Central memory CD8-positive, alpha-beta T cell (primary cell): Measurements from ENCODE around the gene WDR4.
"Not testable (repeated sequence)": the region's sequence is repeated elsewhere in the genome, so short reads cannot be mapped to it uniquely, and the experiment has no call there.

ENCODE experiments used
- ATAC-seq: fragments of 150-1000 bp; cut with Tn5 transposase; replicated peaks from 2 replicates; pipeline ENCODE4 v1.10.0; 2022; ENCODE audit warnings: mild to moderate bottlenecking, moderate FRiP score, moderate number of reproducible peaks; ENCODE audit not compliant: poor library complexity, severe bottlenecking; ENCODE audit errors: extremely low read depth
- DNase-seq, 2 donors: peaks; one replicate each; pipeline ENCODE4 v3.0.0; 2021; ENCODE audit warnings: low spot score in 2 of 2
- H3K27ac Mint-ChIP-seq: one replicate; pipeline ENCODE4 v1.8.0; 2022; ENCODE audit warnings: low read depth, mild to moderate bottlenecking, moderate library complexity, mixed read lengths
- H3K27me3 Mint-ChIP-seq: one replicate; pipeline ENCODE4 v1.8.0; 2022; ENCODE audit warnings: mixed read lengths
- H3K36me3 Mint-ChIP-seq: one replicate; pipeline ENCODE4 v1.8.0; 2022; ENCODE audit warnings: mild to moderate bottlenecking, moderate library complexity, mixed read lengths; ENCODE audit not compliant: insufficient read depth
- H3K4me1 Mint-ChIP-seq: one replicate; pipeline ENCODE4 v1.8.0; 2022; ENCODE audit warnings: mixed read lengths
- H3K4me3 Mint-ChIP-seq: one replicate; pipeline ENCODE4 v1.8.0; 2022; ENCODE audit warnings: mild to moderate bottlenecking, moderate library complexity, mixed read lengths
- H3K9me3 Mint-ChIP-seq: one replicate; pipeline ENCODE4 v1.8.0; 2022; ENCODE audit warnings: mixed read lengths

The WDR4 gene

DNA sequence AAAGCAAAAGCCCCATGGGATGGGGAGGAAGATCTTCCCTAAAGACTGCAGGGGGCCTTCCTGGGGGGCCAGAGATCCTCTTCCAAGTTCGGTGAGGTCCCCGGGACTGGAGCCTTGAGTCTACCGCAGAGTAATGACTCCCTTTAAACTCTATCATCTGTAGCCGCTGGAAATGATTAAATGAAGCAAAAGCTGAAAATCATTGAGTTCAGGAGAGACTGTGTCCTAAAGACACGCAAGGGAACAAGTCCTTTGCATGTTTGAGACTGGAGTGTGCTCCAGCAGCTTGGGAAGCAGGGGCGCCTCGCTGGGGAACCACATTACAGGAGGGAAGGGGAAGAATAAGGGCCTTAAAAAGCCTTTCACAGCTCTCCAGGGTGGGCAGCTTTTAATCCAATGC, 70.2 kb downstream of the WDR4 start:
- ATAC-seq = no peak
- Mint-ChIP-seq H3K36me3 (no peaks in the 10 kb centered on the region), H3K27me3 (peaks cover 46% of the 10 kb centered on the region), H3K4me3 (no peak overlapping the region), H3K4me1 (no peaks in the 10 kb centered on the region), H3K27ac (no peak overlapping the region), H3K9me3 (no peaks in the 10 kb centered on the region)
- no peak for DNase-seq

DNA sequence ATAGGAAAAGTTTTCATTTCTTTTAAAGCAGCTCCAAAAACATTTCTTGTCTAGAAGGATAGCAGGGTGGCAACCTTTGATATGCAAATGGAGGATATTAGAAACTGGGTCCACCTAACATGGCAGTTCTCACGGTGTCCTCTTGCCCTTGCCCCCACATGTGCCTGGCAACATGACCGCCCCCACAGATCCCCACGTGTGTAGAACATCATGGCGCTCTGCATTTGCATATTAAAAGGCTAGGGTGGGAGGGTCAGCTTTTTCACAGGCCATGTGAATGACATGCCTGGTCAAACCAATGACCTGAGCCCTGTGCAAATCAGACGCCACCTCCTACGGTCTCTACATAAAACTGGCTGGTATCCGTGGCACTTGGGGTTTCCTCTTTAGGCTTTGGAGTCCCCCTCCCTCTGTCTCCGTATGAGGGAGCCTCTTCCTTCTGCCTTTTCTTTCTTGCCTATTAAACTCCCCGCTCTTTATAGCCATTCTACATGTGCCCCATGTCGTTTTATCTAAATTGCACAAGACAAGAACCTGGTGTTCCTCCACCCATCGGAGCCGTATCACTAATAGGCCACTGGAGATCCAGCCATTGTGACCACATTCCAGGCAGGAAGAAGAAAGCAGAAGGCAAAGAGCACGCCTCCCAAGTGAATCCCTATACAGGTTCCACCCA, 71.3 kb downstream of the WDR4 start:
- no peaks in the 10 kb centered on the region for H3K9me3 Mint-ChIP-seq
- peaks cover 46% of the 10 kb centered on the region for H3K27me3 Mint-ChIP-seq
- no peak for ATAC-seq
- H3K4me1 Mint-ChIP-seq = no peaks in the 10 kb centered on the region
- H3K4me3 Mint-ChIP-seq = no peak overlapping the region
- H3K36me3 Mint-ChIP-seq = no peaks in the 10 kb centered on the region
- H3K27ac Mint-ChIP-seq = no peak overlapping the region
- DNase-seq = no peak

- peaks cover 46% of the 10 kb centered on the region for H3K27me3 Mint-ChIP-seq
- not testable (repeated sequence) for DNase-seq, H3K4me3 Mint-ChIP-seq, H3K27ac Mint-ChIP-seq, H3K4me1 Mint-ChIP-seq, ATAC-seq, H3K36me3 Mint-ChIP-seq, H3K9me3 Mint-ChIP-seq
Measured at GRCh38 chr21:42807293-42807895, 71.9 kb downstream of the WDR4 start.

DNA sequence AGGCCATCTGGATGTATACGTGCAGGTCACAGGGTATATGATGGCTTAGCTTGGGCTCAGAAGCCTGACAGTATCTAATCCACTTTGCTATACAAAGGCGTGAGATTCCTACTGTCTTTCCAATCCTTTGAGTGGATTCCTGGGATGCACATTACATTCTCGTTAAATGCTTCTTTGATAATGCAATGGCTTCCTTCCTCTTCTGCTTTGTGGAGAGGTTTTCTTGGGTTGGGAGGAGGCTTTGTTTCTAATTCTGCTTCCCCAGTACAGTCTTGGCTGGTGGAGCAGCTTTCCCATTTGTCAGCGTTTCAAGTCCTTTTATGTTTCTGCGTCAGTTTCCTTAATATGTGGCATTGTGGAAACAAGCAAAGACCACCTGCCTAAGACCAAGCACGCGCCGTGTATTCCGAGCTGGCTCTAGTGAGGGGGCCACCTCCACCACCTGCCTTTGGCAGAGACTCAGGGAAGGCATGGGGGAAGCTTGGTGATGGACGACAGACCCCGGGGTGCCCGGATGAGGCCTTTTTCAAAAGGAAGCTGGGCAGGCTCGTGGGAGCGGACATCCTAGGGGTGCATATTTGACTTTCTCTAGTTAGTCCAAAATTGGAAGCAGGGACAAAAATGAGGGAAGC, 72.7 kb downstream of the WDR4 start:
- Mint-ChIP-seq H3K4me3 (no peak overlapping the region), H3K9me3 (no peaks in the 10 kb centered on the region), H3K36me3 (no peaks in the 10 kb centered on the region), H3K27me3 (peaks cover 46% of the 10 kb centered on the region), H3K27ac (no peak overlapping the region), H3K4me1 (no peaks in the 10 kb centered on the region)
- no peak for ATAC-seq
- DNase-seq = no peak

DNA sequence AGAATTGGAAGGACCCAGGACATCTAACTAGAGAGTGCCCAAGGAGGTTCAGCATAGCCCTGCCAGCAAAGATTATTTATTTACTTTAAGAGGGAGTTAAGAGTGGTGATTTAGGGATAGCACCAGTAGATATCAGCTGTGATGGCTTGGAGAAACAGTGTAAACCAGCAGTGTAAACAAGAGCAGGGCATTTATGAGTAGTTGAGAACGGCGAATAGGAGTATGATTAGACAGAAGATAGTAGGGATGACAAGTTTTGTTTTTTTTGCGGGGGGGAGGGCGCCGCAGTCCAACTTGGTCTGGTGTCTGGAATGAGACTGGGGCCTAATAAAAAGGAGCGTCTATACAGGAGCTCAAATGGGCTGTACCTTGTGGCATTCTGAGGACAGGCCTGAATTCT, 77.7 kb downstream of the WDR4 start:
- H3K4me1 Mint-ChIP-seq, H3K36me3 Mint-ChIP-seq, ATAC-seq, H3K27ac Mint-ChIP-seq, H3K4me3 Mint-ChIP-seq, DNase-seq, H3K9me3 Mint-ChIP-seq: not testable (repeated sequence)
- H3K27me3 Mint-ChIP-seq = peaks cover 20% of the 10 kb centered on the region

DNA sequence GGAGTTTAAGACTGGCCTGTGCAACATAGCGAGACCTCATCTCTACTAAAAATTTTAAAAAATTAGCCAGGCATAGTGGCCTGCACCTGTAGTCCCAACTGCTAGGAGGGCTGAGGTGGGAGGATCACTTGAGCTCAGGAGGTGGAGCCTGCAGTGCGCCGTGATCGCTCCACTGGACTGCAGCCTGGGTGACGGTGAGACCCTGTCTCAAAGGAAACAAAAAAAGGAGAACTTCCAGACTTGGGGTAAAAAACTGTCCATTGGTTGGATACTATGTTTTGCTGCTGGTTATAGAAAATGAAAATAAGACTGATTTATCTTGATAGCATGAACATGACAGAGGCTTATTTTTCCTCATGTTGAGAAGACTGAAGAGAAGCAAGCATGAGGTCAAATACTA, 79.4 kb downstream of the WDR4 start:
- Mint-ChIP-seq H3K36me3 (no peaks in the 10 kb centered on the region), H3K9me3 (no peaks in the 10 kb centered on the region), H3K4me1 (no peaks in the 10 kb centered on the region), H3K4me3 (no peak overlapping the region), H3K27ac (no peak overlapping the region), H3K27me3 (peaks cover 18% of the 10 kb centered on the region)
- DNase-seq (no peak), ATAC-seq (no peak)

- Mint-ChIP-seq H3K9me3 (no peaks in the 10 kb centered on the region), H3K27ac (no peak overlapping the region), H3K27me3 (peaks cover 14% of the 10 kb centered on the region), H3K36me3 (no peaks in the 10 kb centered on the region), H3K4me1 (no peaks in the 10 kb centered on the region), H3K4me3 (no peak overlapping the region)
- ATAC-seq (no peak), DNase-seq (no peak)
Measured at GRCh38 chr21:42799516-42799915, 79.8 kb downstream of the WDR4 start.
